CD14-positive monocyte (primary cell): ENCODE results near the gene RPL38. TPM values are rescaled to one million over a fixed set of nuclear protein-coding genes. Genes with fewer than 3 reads are reported as not detected.

Experiments
- DNase-seq, 3 donors: peaks; one replicate each; pipeline ENCODE4 v3.0.0-alpha.2; 2011 to 2022
- H2AFZ ChIP-seq: 2 replicates; pipeline ENCODE4 v1.6.0; 2012; ENCODE audit warnings: mild to moderate bottlenecking, low read depth, low read length, inconsistent platforms; ENCODE audit not compliant: insufficient read depth, poor library complexity, severe bottlenecking
- H3K27ac ChIP-seq, 2 donors: 1 replicate in 1 of 2; 2 replicates in 1 of 2; pipeline ENCODE4 v1.5.1; 2012 to 2013; ENCODE audit warnings: low read length in 2 of 2, control low read depth in 1 of 2, inconsistent platforms in 1 of 2, low read depth in 1 of 2, mild to moderate bottlenecking in 1 of 2
- H3K27me3 ChIP-seq, 2 donors: one replicate each; pipeline versions ENCODE4 v1.6.0 to v1.6.1; 2011 to 2013; ENCODE audit warnings: low read length in 2 of 2; ENCODE audit not compliant: control insufficient read depth in 2 of 2, insufficient read depth in 2 of 2
- H3K36me3 ChIP-seq, 2 donors: replicated peaks in 1 of 2; 1 replicate in 1 of 2; 2 replicates in 1 of 2; pipeline versions ENCODE4 v1.5.1 to v1.6.1; 2012 to 2013; ENCODE audit warnings: low read length in 2 of 2, control low read depth in 1 of 2, inconsistent platforms in 1 of 2, mild to moderate bottlenecking in 1 of 2; ENCODE audit not compliant: insufficient read depth in 2 of 2, control insufficient read depth in 1 of 2
- H3K4me1 ChIP-seq, 2 donors: 1 replicate in 1 of 2; 2 replicates in 1 of 2; pipeline versions ENCODE4 v1.5.1 to v1.6.1; 2012 to 2013; ENCODE audit warnings: low read length in 2 of 2, control low read depth in 1 of 2, inconsistent platforms in 1 of 2, mild to moderate bottlenecking in 1 of 2, moderate library complexity in 1 of 2; ENCODE audit not compliant: insufficient read depth in 2 of 2, control insufficient read depth in 1 of 2
- H3K4me2 ChIP-seq: replicated peaks from 2 replicates; pipeline ENCODE3; 2012; ENCODE audit warnings: low read length, moderate library complexity, mild to moderate bottlenecking; ENCODE audit not compliant: poor library complexity, severe bottlenecking; ENCODE audit errors: extremely low read depth
- H3K4me3 ChIP-seq, 3 experiments: fragments of 200-600 bp in 1 of 3; sonication (generic) in 1 of 3; replicated peaks in 1 of 3; 1 replicate in 2 of 3; 2 replicates in 1 of 3; pipeline ENCODE4 v1.5.1; 2011 to 2013; ENCODE audit warnings: low read length in 3 of 3, mild to moderate bottlenecking in 3 of 3, control low read depth in 2 of 3, low read depth in 2 of 3, inconsistent platforms in 1 of 3, moderate library complexity in 1 of 3
- H3K79me2 ChIP-seq: 2 replicates; pipeline ENCODE4 v1.6.0; 2012; ENCODE audit warnings: mild to moderate bottlenecking, control low read depth, inconsistent platforms, low read length, moderate library complexity; ENCODE audit not compliant: insufficient read depth
- H3K9ac ChIP-seq: 2 replicates; pipeline ENCODE4 v1.6.0; 2017; ENCODE audit warnings: low read length, mild to moderate bottlenecking; ENCODE audit not compliant: insufficient read depth, poor library complexity, severe bottlenecking
- H3K9me3 ChIP-seq, 2 donors: replicated peaks in 1 of 2; 1 replicate in 1 of 2; 2 replicates in 1 of 2; pipeline versions ENCODE4 v1.5.1 to v1.6.1; 2012 to 2013; ENCODE audit warnings: low read length in 2 of 2, control low read depth in 1 of 2; ENCODE audit not compliant: control insufficient read depth in 1 of 2, insufficient read depth in 1 of 2
- H4K20me1 ChIP-seq: 2 replicates; pipeline ENCODE4 v1.6.0; 2012; ENCODE audit warnings: mild to moderate bottlenecking, low read length, control low read depth, moderate library complexity; ENCODE audit not compliant: insufficient read depth
- H3K27ac Mint-ChIP-seq, 7 donors: one replicate each; pipeline ENCODE4 v1.8.0; 2020; ENCODE audit warnings: mild to moderate bottlenecking in 7 of 7, mixed read lengths in 7 of 7, moderate library complexity in 6 of 7, inconsistent platforms in 2 of 7
- H3K27me3 Mint-ChIP-seq, 3 donors: one replicate each; pipeline ENCODE4 v1.8.0; 2021 to 2022; ENCODE audit warnings: low read depth in 3 of 3, mild to moderate bottlenecking in 3 of 3, mixed read lengths in 3 of 3, moderate library complexity in 3 of 3, inconsistent platforms in 1 of 3
- H3K36me3 Mint-ChIP-seq, 2 donors: one replicate each; pipeline ENCODE4 v1.8.0; 2020; ENCODE audit warnings: mixed read lengths in 2 of 2, inconsistent platforms in 1 of 2, mild to moderate bottlenecking in 1 of 2
- H3K4me1 Mint-ChIP-seq: one replicate; pipeline ENCODE4 v1.8.0; 2020; ENCODE audit warnings: mild to moderate bottlenecking, mixed read lengths
- H3K4me3 Mint-ChIP-seq, 2 donors: one replicate each; pipeline ENCODE4 v1.8.0; 2020; ENCODE audit warnings: mild to moderate bottlenecking in 2 of 2, mixed read lengths in 2 of 2, moderate library complexity in 1 of 2
- H3K9me3 Mint-ChIP-seq, 7 donors: one replicate each; pipeline ENCODE4 v1.8.0; 2020 to 2022; ENCODE audit warnings: mixed read lengths in 7 of 7, mild to moderate bottlenecking in 6 of 7, moderate library complexity in 6 of 7, inconsistent platforms in 2 of 7
- CTCF ChIP-seq: fragments of 200-600 bp; IDR thresholded peaks from one replicate; pipeline ENCODE4 v1.8.0; 2022; ENCODE audit warnings: antibody characterized with exemption, mild to moderate bottlenecking
- WGBS: methylation state at CpG from one replicate; pipeline ENCODE4 v1.1.5; 2013; ENCODE audit warnings: missing lambda C conversion rate; ENCODE audit not compliant: insufficient coverage; 5-methylcytosine and 5-hydroxymethylcytosine counted together
- intact Hi-C, 2 donors: fragments of 100-400 bp; cut with micrococcal nuclease; formaldehyde crosslinking; loops; one replicate each; pipeline versions ENCODE4 v1.15.0 to v1.15.1; 2023
- polyA plus RNA-seq, 3 donors: library from polyadenylated mRNA; depleted of rRNA in 1 of 3; unstranded in 2 of 3; stranded (reverse) in 1 of 3; fragments of 300-500 nt in 2 of 3; fragments of >200 nt in 1 of 3; fragmentation: Illumina TruSeq in 2 of 3; gene quantifications; 1 replicate in 2 of 3; 2 replicates in 1 of 3; pipeline ENCODE4 v1.2.3, GENCODE V29; 2012 to 2021

Gene RPL38
- polyA plus RNA-seq, 3 donors, result 379 to 1,070 (median 919) TPM

GRCh38 chr17:74228306-74228978, 25.0 kb downstream of the RPL38 start:
- no peak for TF ChIP-seq CTCF
- H3K9me3 ChIP-seq, result no peaks in the 10 kb centered on the region
- H3K9me3 Mint-ChIP-seq, result peaks cover 0 to 2% (median 0%) of the 10 kb centered on the region in 7 donors
- peaks cover 0 to 2% (median 0%) of the 10 kb centered on the region in 3 donors for H3K27me3 Mint-ChIP-seq
- H3K36me3 ChIP-seq, result peaks cover 61 to 91% of the 10 kb centered on the region in 2 donors
- no peaks in the 10 kb centered on the region for H3K79me2 ChIP-seq
- peaks cover 13 to 15% of the 10 kb centered on the region in 2 donors for H3K4me1 ChIP-seq
- intact Hi-C loops, result no loop called here
- H3K4me1 Mint-ChIP-seq, result peaks cover 16% of the 10 kb centered on the region
- peaks cover 43% of the 10 kb centered on the region for H4K20me1 ChIP-seq
- H3K27me3 ChIP-seq, result no peaks in the 10 kb centered on the region
- no peak overlapping the region for H3K9ac ChIP-seq
- H3K27ac Mint-ChIP-seq, result peak overlapping the region in 1 of 7 donors; percentile 46
- 100% methylated on average over 1 of the region's 5 CpGs for WGBS
- H3K27ac ChIP-seq, result no peak overlapping the region
- H3K4me2 ChIP-seq, result no peak overlapping the region
- DNase-seq, result no peak
- H2AFZ ChIP-seq, result no peak overlapping the region
- peaks cover 81 to 95% of the 10 kb centered on the region in 2 donors for H3K36me3 Mint-ChIP-seq
- H3K4me3 ChIP-seq, result no peak overlapping the region
- no peak overlapping the region for H3K4me3 Mint-ChIP-seq

GRCh38 chr17:74230896-74231295, 27.4 kb downstream of the RPL38 start:
- Histone ChIP-seq H3K4me1 (peaks cover 37 to 40% of the 10 kb centered on the region in 2 donors), H3K79me2 (no peaks in the 10 kb centered on the region), H2AFZ (no peak overlapping the region), H3K4me2 (no peak overlapping the region), H4K20me1 (peaks cover 25% of the 10 kb centered on the region), H3K27me3 (no peaks in the 10 kb centered on the region), H3K9ac (no peak overlapping the region), H3K36me3 (peaks cover 39 to 67% of the 10 kb centered on the region in 2 donors), H3K9me3 (no peaks in the 10 kb centered on the region), H3K4me3 (no peak overlapping the region), H3K27ac (no peak overlapping the region)
- H3K4me1 Mint-ChIP-seq, result peaks cover 32% of the 10 kb centered on the region
- no peak overlapping the region for H3K4me3 Mint-ChIP-seq
- H3K36me3 Mint-ChIP-seq, result peaks cover 57 to 74% of the 10 kb centered on the region in 2 donors
- WGBS, result 95% methylated on average over 11 of the region's 16 CpGs
- H3K27ac Mint-ChIP-seq, result no peak overlapping the region
- intact Hi-C loops, result no loop called here
- no peaks in the 10 kb centered on the region for H3K9me3 Mint-ChIP-seq
- DNase-seq, result no peak
- peaks cover 0 to 1% (median 0%) of the 10 kb centered on the region in 3 donors for H3K27me3 Mint-ChIP-seq
- no peak for TF ChIP-seq CTCF
